ENCODE measurements around the gene PTPRT.

DNA sequence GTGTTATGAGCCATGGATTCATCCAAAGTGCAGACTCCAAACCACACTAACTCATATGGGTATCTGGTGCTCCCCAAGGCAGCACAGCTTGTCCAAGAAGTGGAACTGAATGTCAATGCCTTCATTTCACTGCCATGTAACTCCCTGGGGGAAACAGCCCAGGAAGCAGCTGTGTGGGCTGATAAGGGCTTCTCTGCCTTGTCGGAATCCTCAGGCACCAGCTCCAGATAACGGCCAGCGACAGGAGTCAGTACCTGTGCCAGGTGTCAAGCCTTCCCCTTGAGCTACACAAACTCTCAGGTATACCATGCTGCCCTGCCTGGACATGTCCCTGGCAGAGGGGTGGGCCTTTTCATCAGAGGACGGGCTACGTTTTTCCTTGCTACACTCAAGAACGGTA lies 819.6 kb downstream of the PTPRT start:
- TF ChIP-seq, protein P1, sequence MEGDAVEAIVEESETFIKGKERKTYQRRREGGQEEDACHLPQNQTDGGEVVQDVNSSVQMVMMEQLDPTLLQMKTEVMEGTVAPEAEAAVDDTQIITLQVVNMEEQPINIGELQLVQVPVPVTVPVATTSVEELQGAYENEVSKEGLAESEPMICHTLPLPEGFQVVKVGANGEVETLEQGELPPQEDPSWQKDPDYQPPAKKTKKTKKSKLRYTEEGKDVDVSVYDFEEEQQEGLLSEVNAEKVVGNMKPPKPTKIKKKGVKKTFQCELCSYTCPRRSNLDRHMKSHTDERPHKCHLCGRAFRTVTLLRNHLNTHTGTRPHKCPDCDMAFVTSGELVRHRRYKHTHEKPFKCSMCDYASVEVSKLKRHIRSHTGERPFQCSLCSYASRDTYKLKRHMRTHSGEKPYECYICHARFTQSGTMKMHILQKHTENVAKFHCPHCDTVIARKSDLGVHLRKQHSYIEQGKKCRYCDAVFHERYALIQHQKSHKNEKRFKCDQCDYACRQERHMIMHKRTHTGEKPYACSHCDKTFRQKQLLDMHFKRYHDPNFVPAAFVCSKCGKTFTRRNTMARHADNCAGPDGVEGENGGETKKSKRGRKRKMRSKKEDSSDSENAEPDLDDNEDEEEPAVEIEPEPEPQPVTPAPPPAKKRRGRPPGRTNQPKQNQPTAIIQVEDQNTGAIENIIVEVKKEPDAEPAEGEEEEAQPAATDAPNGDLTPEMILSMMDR (IDR thresholded peaks at IDR 0.05) = no peak
- TF ChIP-seq POLR2AphosphoS5 (IDR thresholded peaks at IDR 0.05; ENCODE audit: insufficient read depth in 1 of 2, low read depth in 1 of 2) (no peak), POLR2A (IDR thresholded peaks at IDR 0.05) (no peak)
